SK-N-SH (cell line): ENCODE results near the gene SPIC. TPM values are rescaled to one million over a fixed set of nuclear protein-coding genes. Genes with fewer than 3 reads are reported as not detected.

Experiments used
- CTCF ChIA-PET: fragments of 300-600, 350-600 bp; formaldehyde crosslinking; extraction: SDS; loops from one replicate; lab custom pipeline; 2021; lab: Yijun Ruan, JAX
- POLR2A ChIA-PET: fragments of 350-600 bp; sonication (Branson Sonifier 250); formaldehyde crosslinking; extraction: SDS; loops from one replicate; lab custom pipeline; 2020; ENCODE audit warnings: antibody characterized with exemption, inconsistent platforms; lab: Yijun Ruan, JAX
- DNase-seq: peaks from one replicate; pipeline ENCODE4 v3.0.0; 2012
- H2AFZ ChIP-seq: fragments of 200-600 bp; sonication (generic); 2 replicates; pipeline ENCODE4 v1.8.1; 2016; ENCODE audit warnings: antibody characterized with exemption, mild to moderate bottlenecking, low read depth
- H3F3A ChIP-seq: fragments of 200-600 bp; sonication (generic); replicated peaks from 2 replicates; pipeline ENCODE3; 2016; ENCODE audit warnings: antibody characterized with exemption, mild to moderate bottlenecking; ENCODE audit not compliant: insufficient read depth
- H3K27ac ChIP-seq, 2 experiments: fragments of 200-500 bp in 1 of 2; fragments of 200-600 bp in 1 of 2; sonication (Bioruptor generic) in 1 of 2; sonication (generic), shearing (Covaris generic) in 1 of 2; 2 replicates each; pipeline versions ENCODE4 v1.5.1 to v1.6.1; 2014 to 2016; ENCODE audit warnings: low read depth in 2 of 2, inconsistent platforms in 1 of 2, low read length in 1 of 2, mild to moderate bottlenecking in 1 of 2, mixed read lengths in 1 of 2
- H3K27me3 ChIP-seq: fragments of 200-600 bp; sonication (generic), shearing (Covaris generic); 2 replicates; pipeline ENCODE4 v1.6.1; 2016; ENCODE audit warnings: mixed run types; ENCODE audit not compliant: insufficient read depth
- H3K36me3 ChIP-seq, 2 experiments: fragments of 200-500 bp in 1 of 2; fragments of 200-600 bp in 1 of 2; sonication (Bioruptor generic) in 1 of 2; sonication (generic) in 1 of 2; replicated peaks in 1 of 2; 2 replicates each; pipeline versions ENCODE3 to v1.5.1; 2014 to 2016; ENCODE audit warnings: low read length in 1 of 2, mild to moderate bottlenecking in 1 of 2; ENCODE audit not compliant: insufficient read depth in 2 of 2, control insufficient read depth in 1 of 2
- H3K4me1 ChIP-seq, 2 experiments: fragments of 200-500 bp in 1 of 2; fragments of 200-600 bp in 1 of 2; sonication (Bioruptor generic) in 1 of 2; sonication (generic), shearing (Covaris generic) in 1 of 2; 2 replicates each; pipeline versions ENCODE4 v1.5.1 to v1.6.1; 2014 to 2016; ENCODE audit warnings: low read depth in 1 of 2, low read length in 1 of 2, mixed run types in 1 of 2; ENCODE audit not compliant: insufficient read depth in 2 of 2, control insufficient read depth in 1 of 2
- H3K4me2 ChIP-seq: fragments of 200-600 bp; sonication (generic), shearing (Covaris generic); 2 replicates; pipeline ENCODE4 v1.6.1; 2017; ENCODE audit warnings: mixed run types
- H3K4me3 ChIP-seq, 2 experiments: fragments of 200-500 bp in 1 of 2; fragments of 200-600 bp in 1 of 2; sonication (Bioruptor generic) in 1 of 2; sonication (generic), shearing (Covaris generic) in 1 of 2; 2 replicates each; pipeline versions ENCODE4 v1.5.1 to v1.8.1; 2014 to 2016; ENCODE audit warnings: low read depth in 2 of 2, inconsistent platforms in 1 of 2, low read length in 1 of 2, mild to moderate bottlenecking in 1 of 2, mixed read lengths in 1 of 2, moderate library complexity in 1 of 2
- H3K79me2 ChIP-seq: fragments of 200-600 bp; sonication (generic); 2 replicates; pipeline ENCODE4 v1.8.1; 2017; ENCODE audit warnings: mild to moderate bottlenecking; ENCODE audit not compliant: insufficient read depth
- H3K9ac ChIP-seq: fragments of 200-600 bp; sonication (generic); 2 replicates; pipeline ENCODE4 v1.6.1; 2017; ENCODE audit warnings: mixed run types
- H3K9me2 ChIP-seq: fragments of 200-600 bp; sonication (generic); 2 replicates; pipeline ENCODE4 v1.6.1; 2017; ENCODE audit warnings: mixed run types
- H3K9me3 ChIP-seq: fragments of 200-600 bp; sonication (generic); 2 replicates; pipeline ENCODE4 v1.6.1; 2017; ENCODE audit warnings: mixed run types, mild to moderate bottlenecking, moderate library complexity
- H4K20me1 ChIP-seq: fragments of 200-600 bp; sonication (generic); 2 replicates; pipeline ENCODE4 v1.6.1; 2017; ENCODE audit warnings: mild to moderate bottlenecking, mixed run types; ENCODE audit not compliant: insufficient read depth
- CHD2 ChIP-seq: fragments of 150-350 bp; IDR thresholded peaks from 2 replicates; pipeline ENCODE4 v1.6.1; 2018; ENCODE audit warnings: low read length; ENCODE audit not compliant: partially characterized antibody
- FOSL2 ChIP-seq: IDR thresholded peaks from 2 replicates; pipeline ENCODE4 v1.4.0; 2012; ENCODE audit warnings: low read depth, mild to moderate bottlenecking, moderate library complexity, borderline replicate concordance
- FOXJ3 ChIP-seq: sonication (generic); formaldehyde crosslinking; IDR thresholded peaks from 2 replicates; pipeline ENCODE4 v1.5.1; 2020; ENCODE audit warnings: mild to moderate bottlenecking, missing genetic modification reagents
- GABPA ChIP-seq: IDR thresholded peaks from 2 replicates; pipeline ENCODE4 v1.4.0; 2012; ENCODE audit warnings: low read depth, mild to moderate bottlenecking
- JUND ChIP-seq: IDR thresholded peaks from 2 replicates; pipeline ENCODE4 v1.4.0; 2012
- MXI1 ChIP-seq: IDR thresholded peaks from 2 replicates; pipeline ENCODE4 v1.6.1; 2012; ENCODE audit warnings: mild to moderate bottlenecking, low read depth, low read length, improper control_type of control experiment
- REST ChIP-seq: IDR thresholded peaks from 2 replicates; pipeline ENCODE4 v1.6.1; 2012; ENCODE audit warnings: mild to moderate bottlenecking, low read depth, low read length, moderate library complexity
- RFX5 ChIP-seq: IDR thresholded peaks from 2 replicates; pipeline ENCODE4 v1.6.1; 2012; ENCODE audit warnings: mild to moderate bottlenecking, improper control_type of control experiment, low read length
- SIN3A ChIP-seq: IDR thresholded peaks from 2 replicates; pipeline ENCODE4 v1.6.1; 2012; ENCODE audit warnings: low read depth, mild to moderate bottlenecking, low read length, moderate library complexity, borderline replicate concordance
- SMC3 ChIP-seq: IDR thresholded peaks from 2 replicates; pipeline ENCODE4 v1.6.1; 2012; ENCODE audit warnings: low read depth, low read length, improper control_type of control experiment
- WGBS: methylation state at CpG from one replicate; pipeline ENCODE4 v1.1.6; 2017; ENCODE audit warnings: low lambda C conversion rate; 5-methylcytosine and 5-hydroxymethylcytosine counted together
- polyA plus RNA-seq, 3 experiments: library from polyadenylated mRNA; depleted of rRNA; stranded (reverse); fragments of >200 nt; gene quantifications; 2 replicates each; pipeline ENCODE4 v1.2.3, GENCODE V29; 2012
- TF ChIP-seq, protein P1 (sequence below): IDR thresholded peaks from 2 replicates; pipeline ENCODE4 v1.4.0; 2012; ENCODE audit warnings: low read depth, borderline replicate concordance
- TF ChIP-seq, protein P2 (sequence below): fragments of 200-600 bp; sonication (generic); IDR thresholded peaks from 2 replicates; pipeline ENCODE4 v1.6.1; 2017; ENCODE audit warnings: antibody characterized with exemption, mild to moderate bottlenecking, moderate library complexity

Gene SPIC
- not detected in 2 replicates for polyA plus RNA-seq (2012; rRNA removed)
- not detected in 2 replicates for polyA plus RNA-seq (2012; cell fraction: cytosol; rRNA removed)
- not detected in 2 replicates for polyA plus RNA-seq (2012; cell fraction: nucleus; rRNA removed)

- WGBS, result 11% methylated on average over 5 of the region's 5 CpGs
Measured at GRCh38 chr12:101474711-101475386, at the start of gene SPIC. Gene SPIC, plus strand, starts transcription at chr12:101475336. Its CDS starts 1,569 bp downstream, at chr12:101476905.

More at GRCh38 chr12:101474711-101475386, at the start of gene SPIC:
- H3K4me2 ChIP-seq, result no peak within 1 kb of the TSS
- H3K9ac ChIP-seq, result no peak within 1 kb of the TSS
- no peak within 1 kb of the TSS for H3K27ac ChIP-seq
- H3K4me3 ChIP-seq, result no peak within 1 kb of the TSS
- no peaks in the 10 kb centered on the region for H4K20me1 ChIP-seq
- H3F3A ChIP-seq, result no peaks in the 10 kb centered on the region
- no peaks in the 10 kb centered on the region for H3K36me3 ChIP-seq
- TF ChIP-seq REST (no peak), SIN3A (no peak), RFX5 (no peak), MXI1 (no peak), JUND (no peak), FOSL2 (no peak), SMC3 (no peak), FOXJ3 (CRISPR knock-in tag) (no peak), CHD2 (no peak), GABPA (no peak)
- TF ChIP-seq, protein P1, sequence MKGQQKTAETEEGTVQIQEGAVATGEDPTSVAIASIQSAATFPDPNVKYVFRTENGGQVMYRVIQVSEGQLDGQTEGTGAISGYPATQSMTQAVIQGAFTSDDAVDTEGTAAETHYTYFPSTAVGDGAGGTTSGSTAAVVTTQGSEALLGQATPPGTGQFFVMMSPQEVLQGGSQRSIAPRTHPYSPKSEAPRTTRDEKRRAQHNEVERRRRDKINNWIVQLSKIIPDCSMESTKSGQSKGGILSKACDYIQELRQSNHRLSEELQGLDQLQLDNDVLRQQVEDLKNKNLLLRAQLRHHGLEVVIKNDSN, result no peak
- TF ChIP-seq, protein P2, sequence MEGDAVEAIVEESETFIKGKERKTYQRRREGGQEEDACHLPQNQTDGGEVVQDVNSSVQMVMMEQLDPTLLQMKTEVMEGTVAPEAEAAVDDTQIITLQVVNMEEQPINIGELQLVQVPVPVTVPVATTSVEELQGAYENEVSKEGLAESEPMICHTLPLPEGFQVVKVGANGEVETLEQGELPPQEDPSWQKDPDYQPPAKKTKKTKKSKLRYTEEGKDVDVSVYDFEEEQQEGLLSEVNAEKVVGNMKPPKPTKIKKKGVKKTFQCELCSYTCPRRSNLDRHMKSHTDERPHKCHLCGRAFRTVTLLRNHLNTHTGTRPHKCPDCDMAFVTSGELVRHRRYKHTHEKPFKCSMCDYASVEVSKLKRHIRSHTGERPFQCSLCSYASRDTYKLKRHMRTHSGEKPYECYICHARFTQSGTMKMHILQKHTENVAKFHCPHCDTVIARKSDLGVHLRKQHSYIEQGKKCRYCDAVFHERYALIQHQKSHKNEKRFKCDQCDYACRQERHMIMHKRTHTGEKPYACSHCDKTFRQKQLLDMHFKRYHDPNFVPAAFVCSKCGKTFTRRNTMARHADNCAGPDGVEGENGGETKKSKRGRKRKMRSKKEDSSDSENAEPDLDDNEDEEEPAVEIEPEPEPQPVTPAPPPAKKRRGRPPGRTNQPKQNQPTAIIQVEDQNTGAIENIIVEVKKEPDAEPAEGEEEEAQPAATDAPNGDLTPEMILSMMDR, result no peak
- no peak for DNase-seq
- ChIA-PET CTCF (no interaction called here), POLR2A (no interaction called here)
- H3K4me1 ChIP-seq, result no peaks in the 10 kb centered on the region
- H3K27me3 ChIP-seq, result peaks cover 30% of the 10 kb centered on the region; the same call in 1 of the 2 replicates
- no peaks in the 10 kb centered on the region for H3K9me3 ChIP-seq
- no peaks in the 10 kb centered on the region for H3K79me2 ChIP-seq
- no peak within 1 kb of the TSS for H2AFZ ChIP-seq
- H3K9me2 ChIP-seq, result no peaks in the 10 kb centered on the region
